ENCODE results near the gene ALG3. TPM values are rescaled to one million over a fixed set of nuclear protein-coding genes. Genes with fewer than 3 reads are reported as not detected.

The ALG3 gene
- total RNA-seq, 1 experiment from 2014 or later: 68.8 TPM

GRCh38 chr3:184259878-184260723 lies 11.3 kb upstream of the ALG3 start:
- peak overlapping the region; percentile 51 for H3K4me3 ChIP-seq (ENCODE audit: low read depth, low read length, poor library complexity, severe bottlenecking)
- POLR2A ChIA-PET (ENCODE audit: low non-redundant PET): interaction anchor here (0.7 kb wide), 1 partner anchor 367 kb away, joined by 9 read pairs; no protein-coding TSS in a partner anchor
- peaks cover 11% of the 10 kb centered on the region for H3K4me1 ChIP-seq (ENCODE audit: insufficient read depth, low read length, poor library complexity, severe bottlenecking)
- no peaks in the 10 kb centered on the region for H3K9me3 ChIP-seq (ENCODE audit: low read depth, low read length, poor library complexity, severe bottlenecking)
- BruUV-seq (replicated peaks): no TSS peak
- peaks cover 25% of the 10 kb centered on the region for H3K27me3 ChIP-seq (replicated peaks; ENCODE audit: insufficient read depth, low read depth, low read length, poor library complexity)
- intact Hi-C loops (cut with micrococcal nuclease; ENCODE audit: unreplicated experiment): no loop called here
- peak; percentile 45 for DNase-seq (ENCODE audit: low spot score)
- TF ChIP-seq EZH2 (IDR thresholded peaks at IDR 0.05; ENCODE audit: borderline replicate concordance, low read depth, low read length, poor library complexity, severe bottlenecking) (no peak), CTCF (conservative IDR thresholded peaks at IDR 0.05; ENCODE audit: low read depth, low read length) (no peak)
- no peaks in the 10 kb centered on the region for H3K36me3 ChIP-seq (ENCODE audit: insufficient read depth, low read length, poor library complexity, severe bottlenecking)
- CTCF ChIA-PET: interaction anchor here (0.5 to 0.7 kb wide), 2 partner anchors 10 to 81 kb away, joined by 3 to 4 read pairs; partner anchors contain the start of gene EEF1AKMT4
- H3K27ac ChIP-seq (ENCODE audit: low read depth, low read length, poor library complexity, severe bottlenecking): no peak overlapping the region

GRCh38 chr3:184259396-184259877 lies 10.7 kb upstream of the ALG3 start:
- no TSS peak for BruUV-seq (replicated peaks)
- H3K27me3 ChIP-seq (replicated peaks; ENCODE audit: insufficient read depth, low read depth, low read length, poor library complexity): peaks cover 25% of the 10 kb centered on the region
- POLR2A ChIA-PET (ENCODE audit: low non-redundant PET): no interaction called here

GRCh38 chr3:184258926-184259325 lies 10.2 kb upstream of the ALG3 start:
- no TSS peak for BruUV-seq (replicated peaks)
- CTCF ChIA-PET: no interaction called here
- H3K27ac ChIP-seq (ENCODE audit: low read depth, low read length, poor library complexity, severe bottlenecking): no peak overlapping the region
- H3K4me1 ChIP-seq (ENCODE audit: insufficient read depth, low read length, poor library complexity, severe bottlenecking): peaks cover 11% of the 10 kb centered on the region
- POLR2A ChIA-PET (ENCODE audit: low non-redundant PET): no interaction called here
- no peaks in the 10 kb centered on the region for H3K9me3 ChIP-seq (ENCODE audit: low read depth, low read length, poor library complexity, severe bottlenecking)
- H3K27me3 ChIP-seq (replicated peaks; ENCODE audit: insufficient read depth, low read depth, low read length, poor library complexity): peaks cover 25% of the 10 kb centered on the region
- intact Hi-C loops (cut with micrococcal nuclease; ENCODE audit: unreplicated experiment): no loop called here
- no peaks in the 10 kb centered on the region for H3K36me3 ChIP-seq (ENCODE audit: insufficient read depth, low read length, poor library complexity, severe bottlenecking)
- no peak for DNase-seq (ENCODE audit: low spot score)
- H3K4me3 ChIP-seq (ENCODE audit: low read depth, low read length, poor library complexity, severe bottlenecking): no peak overlapping the region
- no peak for TF ChIP-seq CTCF (conservative IDR thresholded peaks at IDR 0.05; ENCODE audit: low read depth, low read length)
- no peak for TF ChIP-seq EZH2 (IDR thresholded peaks at IDR 0.05; ENCODE audit: borderline replicate concordance, low read depth, low read length, poor library complexity, severe bottlenecking)

More at GRCh38 chr3:184259396-184259877, 10.7 kb upstream of the ALG3 start:
- no peak overlapping the region for H3K4me3 ChIP-seq (ENCODE audit: low read depth, low read length, poor library complexity, severe bottlenecking)
- no peak for TF ChIP-seq CTCF (conservative IDR thresholded peaks at IDR 0.05; ENCODE audit: low read depth, low read length)
- TF ChIP-seq EZH2 (IDR thresholded peaks at IDR 0.05; ENCODE audit: borderline replicate concordance, low read depth, low read length, poor library complexity, severe bottlenecking): no peak
- intact Hi-C loops (cut with micrococcal nuclease; ENCODE audit: unreplicated experiment): no loop called here
- no peak for DNase-seq (ENCODE audit: low spot score)
- no peaks in the 10 kb centered on the region for H3K9me3 ChIP-seq (ENCODE audit: low read depth, low read length, poor library complexity, severe bottlenecking)
- no peaks in the 10 kb centered on the region for H3K36me3 ChIP-seq (ENCODE audit: insufficient read depth, low read length, poor library complexity, severe bottlenecking)
- H3K4me1 ChIP-seq (ENCODE audit: insufficient read depth, low read length, poor library complexity, severe bottlenecking): peaks cover 11% of the 10 kb centered on the region
- H3K27ac ChIP-seq (ENCODE audit: low read depth, low read length, poor library complexity, severe bottlenecking): no peak overlapping the region
- CTCF ChIA-PET: interaction anchor here (0.7 kb wide), 1 partner anchor 10 kb away, joined by 3 read pairs; the partner anchor contains the start of gene EEF1AKMT4

Data from A673 (cell line).